BLaER1 (cell line): ENCODE results near the gene ARMCX2.
"Not testable (repeated sequence)": the region's sequence is repeated elsewhere in the genome, so short reads cannot be mapped to it uniquely, and the experiment has no call there.

Source experiments
- H3K27ac ChIP-seq: shearing (Covaris generic); formaldehyde crosslinking; 2 replicates; pipeline ENCODE4 v1.8.1; 2022
- H3K27me3 ChIP-seq: shearing (Covaris generic); formaldehyde crosslinking; 2 replicates; pipeline ENCODE4 v1.8.1; 2022
- H3K36me3 ChIP-seq: shearing (Covaris generic); formaldehyde crosslinking; 2 replicates; pipeline ENCODE4 v1.8.1; 2022
- H3K4me1 ChIP-seq: shearing (Covaris generic); formaldehyde crosslinking; 2 replicates; pipeline ENCODE4 v1.8.1; 2022
- H3K4me2 ChIP-seq: shearing (Covaris generic); formaldehyde crosslinking; 2 replicates; pipeline ENCODE4 v1.8.1; 2022
- H3K4me3 ChIP-seq: shearing (Covaris generic); formaldehyde crosslinking; 2 replicates; pipeline ENCODE4 v1.8.1; 2022
- H3K9ac ChIP-seq: shearing (Covaris generic); formaldehyde crosslinking; 2 replicates; pipeline ENCODE4 v1.8.1; 2022
- H3K9me3 ChIP-seq: shearing (Covaris generic); formaldehyde crosslinking; 2 replicates; pipeline ENCODE4 v1.8.1; 2022
- H4K20me1 ChIP-seq: shearing (Covaris generic); formaldehyde crosslinking; 2 replicates; pipeline ENCODE4 v1.8.1; 2022
- Cebpa-rat ChIP-seq: shearing (Covaris generic); IDR thresholded peaks from 2 replicates; pipeline ENCODE4 v1.8.1; 2022

The ARMCX2 gene

GRCh38 chrX:101658661-101659491, 774 bp downstream of the ARMCX2 start:
- Histone ChIP-seq H4K20me1 (no peaks in the 10 kb centered on the region), H3K27me3 (peaks cover 40% of the 10 kb centered on the region), H3K4me2 (no peak overlapping the region), H3K27ac (no peak overlapping the region), H3K4me3 (no peak overlapping the region), H3K4me1 (no peaks in the 10 kb centered on the region), H3K36me3 (no peaks in the 10 kb centered on the region), H3K9ac (no peak overlapping the region), H3K9me3 (peaks cover 27% of the 10 kb centered on the region)
- TF ChIP-seq Cebpa-rat, result no peak

DNA sequence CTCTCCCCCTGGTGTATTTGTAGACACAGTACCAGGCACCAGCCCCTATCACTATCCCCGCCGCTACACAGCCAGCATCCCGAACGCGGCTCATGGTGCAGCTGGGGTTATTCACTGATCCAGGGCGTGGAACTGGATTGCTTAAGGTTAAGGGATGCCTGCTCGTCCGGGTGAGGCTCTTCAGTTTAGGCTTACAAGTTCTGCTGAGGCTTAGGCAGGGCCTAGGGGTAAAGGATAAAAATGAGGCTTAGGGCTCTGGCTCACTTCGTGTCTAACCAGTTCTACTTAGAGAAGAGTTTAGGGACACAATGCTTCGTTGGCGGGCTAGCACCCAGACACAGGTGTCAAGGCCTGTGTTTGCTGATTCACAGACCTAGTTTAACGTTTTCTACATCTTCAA, 2.2 kb downstream of the ARMCX2 start:
- Histone ChIP-seq H3K4me2 (no peak overlapping the region), H3K36me3 (no peaks in the 10 kb centered on the region), H3K27me3 (peaks cover 40% of the 10 kb centered on the region), H3K9me3 (peaks cover 27% of the 10 kb centered on the region), H3K27ac (no peak overlapping the region), H3K9ac (no peak overlapping the region), H4K20me1 (no peaks in the 10 kb centered on the region), H3K4me3 (no peak overlapping the region), H3K4me1 (no peaks in the 10 kb centered on the region)
- TF ChIP-seq Cebpa-rat, result no peak

- no peak for TF ChIP-seq Cebpa-rat
- H3K4me1 ChIP-seq, result no peaks in the 10 kb centered on the region
- no peak overlapping the region for H3K4me3 ChIP-seq
- no peaks in the 10 kb centered on the region for H4K20me1 ChIP-seq
- peaks cover 40% of the 10 kb centered on the region for H3K27me3 ChIP-seq
- peaks cover 27% of the 10 kb centered on the region for H3K9me3 ChIP-seq
- no peak overlapping the region for H3K4me2 ChIP-seq
- H3K9ac ChIP-seq, result no peak overlapping the region
- H3K36me3 ChIP-seq, result no peaks in the 10 kb centered on the region
- H3K27ac ChIP-seq, result no peak overlapping the region
Observed at GRCh38 chrX:101656817-101657216, 2.8 kb downstream of the ARMCX2 start.

GRCh38 chrX:101655534-101655933, 4.1 kb downstream of the ARMCX2 start:
- TF ChIP-seq Cebpa-rat, result no peak
- no peak overlapping the region for H3K4me2 ChIP-seq
- H3K27ac ChIP-seq, result no peak overlapping the region
- H3K27me3 ChIP-seq, result peaks cover 31% of the 10 kb centered on the region
- H3K4me3 ChIP-seq, result no peak overlapping the region
- H3K4me1 ChIP-seq, result no peaks in the 10 kb centered on the region
- no peaks in the 10 kb centered on the region for H3K36me3 ChIP-seq
- peaks cover 27% of the 10 kb centered on the region for H3K9me3 ChIP-seq
- H4K20me1 ChIP-seq, result no peaks in the 10 kb centered on the region
- H3K9ac ChIP-seq, result no peak overlapping the region

DNA sequence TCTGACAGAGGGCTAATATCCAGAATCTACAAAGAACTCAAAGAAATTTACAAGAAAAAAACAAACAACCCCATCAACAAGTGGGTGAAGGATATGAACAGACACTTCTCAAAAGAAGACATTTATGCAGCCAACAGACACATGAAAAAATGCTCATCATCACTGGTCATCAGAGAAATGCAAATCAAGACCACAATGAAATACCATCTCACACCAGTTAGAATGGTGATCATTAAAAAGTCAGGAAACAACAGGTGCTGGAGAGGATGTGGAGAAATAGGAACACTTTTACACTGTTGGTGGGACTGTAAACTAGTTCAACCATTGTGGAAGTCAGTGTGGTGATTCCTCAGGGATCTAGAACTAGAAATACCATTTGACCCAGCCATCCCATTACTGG, 11.9 kb downstream of the ARMCX2 start:
- not testable (repeated sequence) for H3K4me3 ChIP-seq, H3K27ac ChIP-seq, H3K4me2 ChIP-seq, H3K9me3 ChIP-seq, H3K36me3 ChIP-seq, H3K9ac ChIP-seq, H3K27me3 ChIP-seq, H4K20me1 ChIP-seq, H3K4me1 ChIP-seq

GRCh38 chrX:101642093-101642492, 17.6 kb downstream of the ARMCX2 start:
- no peak overlapping the region for H3K27ac ChIP-seq
- no peaks in the 10 kb centered on the region for H3K4me1 ChIP-seq
- TF ChIP-seq Cebpa-rat, result no peak
- H4K20me1 ChIP-seq, result no peaks in the 10 kb centered on the region
- no peaks in the 10 kb centered on the region for H3K36me3 ChIP-seq
- no peak overlapping the region for H3K9ac ChIP-seq
- H3K27me3 ChIP-seq, result no peaks in the 10 kb centered on the region
- H3K4me3 ChIP-seq, result no peak overlapping the region
- H3K9me3 ChIP-seq, result no peaks in the 10 kb centered on the region
- H3K4me2 ChIP-seq, result no peak overlapping the region

DNA sequence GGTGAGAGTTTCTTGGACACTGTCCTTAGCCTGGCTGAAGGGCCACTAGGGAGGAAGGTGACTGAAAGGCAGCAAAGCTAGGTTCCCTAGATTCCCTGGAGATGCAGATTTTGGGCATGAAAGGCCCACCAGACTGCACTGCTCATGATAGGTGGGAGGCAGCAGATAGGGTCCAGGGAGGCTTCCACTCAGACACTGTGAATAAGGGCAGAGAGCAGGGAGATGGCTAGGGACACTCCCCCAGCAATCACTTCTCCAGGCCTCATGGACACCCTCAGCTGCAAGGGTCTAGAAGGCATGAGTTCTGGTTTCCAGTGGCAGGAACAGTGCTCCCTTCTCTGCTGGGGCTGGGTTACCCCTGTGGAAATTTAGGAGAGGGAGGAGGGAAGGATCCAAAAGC, 20.1 kb downstream of the ARMCX2 start:
- no peak for TF ChIP-seq Cebpa-rat
- Histone ChIP-seq H3K27ac (no peak overlapping the region), H3K27me3 (no peaks in the 10 kb centered on the region), H4K20me1 (no peaks in the 10 kb centered on the region), H3K9me3 (no peaks in the 10 kb centered on the region), H3K4me2 (no peak overlapping the region), H3K4me1 (no peaks in the 10 kb centered on the region), H3K36me3 (no peaks in the 10 kb centered on the region), H3K9ac (no peak overlapping the region), H3K4me3 (no peak overlapping the region)

DNA sequence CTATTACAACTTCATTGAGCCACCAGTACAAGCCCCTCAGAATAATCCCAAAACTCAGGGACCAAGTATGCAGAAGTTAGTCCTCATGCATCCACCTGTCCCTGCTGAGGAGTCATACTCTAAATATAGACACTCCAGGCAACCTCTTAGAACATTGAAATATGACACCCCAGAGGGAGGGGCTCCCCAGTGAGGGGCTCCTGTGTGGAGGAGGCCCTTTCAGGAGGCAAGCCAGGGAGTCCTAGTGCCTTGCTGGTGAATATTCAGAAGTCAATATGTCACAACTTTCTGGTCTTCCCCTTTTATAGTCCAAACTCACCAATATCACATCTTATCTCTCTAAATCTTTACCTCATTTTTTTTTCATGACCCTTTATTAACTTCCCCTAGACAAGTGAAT, 40.3 kb downstream of the ARMCX2 start:
- Histone ChIP-seq H3K27ac (no peak overlapping the region), H3K9me3 (no peaks in the 10 kb centered on the region), H3K4me1 (peaks cover 27% of the 10 kb centered on the region), H3K9ac (no peak overlapping the region), H3K36me3 (0 out of 2 replicates have a peak, but pooled peaks cover 4% of the 10 kb centered on the region), H3K27me3 (no peaks in the 10 kb centered on the region), H4K20me1 (peaks cover 2% of the 10 kb centered on the region; the same call in 1 of the 2 replicates), H3K4me2 (no peak overlapping the region), H3K4me3 (no peak overlapping the region)
- no peak for TF ChIP-seq Cebpa-rat

- Histone ChIP-seq H3K4me2 (peak within 1 kb of the TSS; percentile 73), H3K9me3 (no peaks in the 10 kb centered on the region), H3K9ac (peak within 1 kb of the TSS; percentile 73), H4K20me1 (no peaks in the 10 kb centered on the region), H3K4me3 (peak within 1 kb of the TSS; percentile 70), H3K27me3 (no peaks in the 10 kb centered on the region), H3K4me1 (peaks cover 22% of the 10 kb centered on the region), H3K36me3 (0 out of 2 replicates have a peak, but pooled peaks cover 4% of the 10 kb centered on the region), H3K27ac (0 out of 2 replicates have a peak within 1 kb of the TSS, but pooled peaks have one; percentile 35)
- TF ChIP-seq Cebpa-rat, result no peak
Observed at GRCh38 chrX:101617211-101618191, 42.1 kb downstream of the ARMCX2 start, which contains the start of gene ARMCX6. ARMCX6 (minus strand) TSS chrX:101618000; CDS start chrX:101616620, 1,380 bp downstream.

DNA sequence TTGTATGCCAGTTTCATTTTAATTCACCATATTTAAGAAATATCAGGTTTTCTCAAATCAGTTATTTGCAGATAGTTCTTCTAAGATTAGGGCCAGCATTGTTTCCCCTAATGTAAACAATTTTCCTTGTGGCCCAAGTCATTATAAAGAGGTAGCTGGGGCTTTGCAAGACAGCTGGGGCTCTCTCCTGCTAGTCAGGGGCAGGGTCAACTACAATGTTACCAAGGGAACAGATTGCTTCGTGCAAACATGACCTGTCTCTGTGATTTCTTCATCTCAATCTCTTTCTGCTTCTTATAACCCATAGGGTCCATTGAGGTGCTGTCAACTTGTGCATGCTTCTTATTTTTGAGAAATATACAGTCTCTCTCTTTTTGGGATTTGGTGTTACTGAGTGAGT, 53.9 kb downstream of the ARMCX2 start:
- no peak overlapping the region for H3K4me2 ChIP-seq
- no peak for TF ChIP-seq Cebpa-rat
- H3K27me3 ChIP-seq, result no peaks in the 10 kb centered on the region
- H3K36me3 ChIP-seq, result no peaks in the 10 kb centered on the region
- H4K20me1 ChIP-seq, result no peaks in the 10 kb centered on the region
- no peak overlapping the region for H3K4me3 ChIP-seq
- no peaks in the 10 kb centered on the region for H3K9me3 ChIP-seq
- H3K27ac ChIP-seq, result no peak overlapping the region
- H3K4me1 ChIP-seq, result no peaks in the 10 kb centered on the region
- H3K9ac ChIP-seq, result no peak overlapping the region
